ENCODE data around the gene DHX30.
"Not testable (repeated sequence)": the region's sequence is repeated elsewhere in the genome, so short reads cannot be mapped to it uniquely, and the experiment has no call there.

DHX30 gene, protein sequence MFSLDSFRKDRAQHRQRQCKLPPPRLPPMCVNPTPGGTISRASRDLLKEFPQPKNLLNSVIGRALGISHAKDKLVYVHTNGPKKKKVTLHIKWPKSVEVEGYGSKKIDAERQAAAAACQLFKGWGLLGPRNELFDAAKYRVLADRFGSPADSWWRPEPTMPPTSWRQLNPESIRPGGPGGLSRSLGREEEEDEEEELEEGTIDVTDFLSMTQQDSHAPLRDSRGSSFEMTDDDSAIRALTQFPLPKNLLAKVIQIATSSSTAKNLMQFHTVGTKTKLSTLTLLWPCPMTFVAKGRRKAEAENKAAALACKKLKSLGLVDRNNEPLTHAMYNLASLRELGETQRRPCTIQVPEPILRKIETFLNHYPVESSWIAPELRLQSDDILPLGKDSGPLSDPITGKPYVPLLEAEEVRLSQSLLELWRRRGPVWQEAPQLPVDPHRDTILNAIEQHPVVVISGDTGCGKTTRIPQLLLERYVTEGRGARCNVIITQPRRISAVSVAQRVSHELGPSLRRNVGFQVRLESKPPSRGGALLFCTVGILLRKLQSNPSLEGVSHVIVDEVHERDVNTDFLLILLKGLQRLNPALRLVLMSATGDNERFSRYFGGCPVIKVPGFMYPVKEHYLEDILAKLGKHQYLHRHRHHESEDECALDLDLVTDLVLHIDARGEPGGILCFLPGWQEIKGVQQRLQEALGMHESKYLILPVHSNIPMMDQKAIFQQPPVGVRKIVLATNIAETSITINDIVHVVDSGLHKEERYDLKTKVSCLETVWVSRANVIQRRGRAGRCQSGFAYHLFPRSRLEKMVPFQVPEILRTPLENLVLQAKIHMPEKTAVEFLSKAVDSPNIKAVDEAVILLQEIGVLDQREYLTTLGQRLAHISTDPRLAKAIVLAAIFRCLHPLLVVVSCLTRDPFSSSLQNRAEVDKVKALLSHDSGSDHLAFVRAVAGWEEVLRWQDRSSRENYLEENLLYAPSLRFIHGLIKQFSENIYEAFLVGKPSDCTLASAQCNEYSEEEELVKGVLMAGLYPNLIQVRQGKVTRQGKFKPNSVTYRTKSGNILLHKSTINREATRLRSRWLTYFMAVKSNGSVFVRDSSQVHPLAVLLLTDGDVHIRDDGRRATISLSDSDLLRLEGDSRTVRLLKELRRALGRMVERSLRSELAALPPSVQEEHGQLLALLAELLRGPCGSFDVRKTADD

DNA sequence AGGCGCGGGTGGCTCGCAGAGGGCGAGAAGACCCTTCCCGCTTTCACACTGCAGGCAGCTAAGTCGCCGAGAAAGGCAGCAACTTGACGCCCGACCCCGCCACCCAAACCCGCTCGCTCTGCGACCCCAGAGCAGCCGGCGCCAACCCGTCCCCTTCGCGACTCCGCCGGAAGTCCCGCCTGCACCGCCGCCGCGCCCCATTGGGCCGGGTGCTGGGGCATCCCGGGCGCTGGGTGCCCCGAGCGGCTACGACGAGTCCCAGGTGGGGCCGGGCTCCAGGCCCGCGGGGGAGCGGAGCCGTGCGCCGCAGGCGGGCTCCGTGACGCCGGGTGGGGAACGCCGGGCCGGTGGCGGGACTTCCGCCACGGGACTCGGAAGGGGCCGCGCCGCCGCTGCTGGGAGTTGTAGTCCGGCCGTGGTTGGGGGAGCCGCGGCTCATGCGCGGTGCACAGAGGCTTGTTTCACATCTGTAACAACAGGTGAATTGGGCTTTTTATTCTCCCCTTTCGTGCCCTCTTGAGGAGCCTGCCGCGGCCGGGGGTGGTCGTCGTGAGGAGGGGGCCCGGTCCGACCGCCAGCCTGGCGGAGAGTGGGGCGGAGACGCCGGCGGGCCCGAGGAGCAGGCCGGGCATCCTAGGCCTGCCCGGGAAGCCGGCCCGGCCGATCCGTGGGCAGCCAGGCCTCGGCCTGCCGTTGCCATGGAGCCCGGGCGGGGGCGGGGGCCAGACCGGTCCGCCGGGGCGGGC, at the start of gene DHX30:
Gene DHX30 (plus strand): TSS at position 405 of the 746 bp plus-strand sequence. CDS start 7,546 bp downstream, outside the sequence.
- TF ChIP-seq, protein P1, sequence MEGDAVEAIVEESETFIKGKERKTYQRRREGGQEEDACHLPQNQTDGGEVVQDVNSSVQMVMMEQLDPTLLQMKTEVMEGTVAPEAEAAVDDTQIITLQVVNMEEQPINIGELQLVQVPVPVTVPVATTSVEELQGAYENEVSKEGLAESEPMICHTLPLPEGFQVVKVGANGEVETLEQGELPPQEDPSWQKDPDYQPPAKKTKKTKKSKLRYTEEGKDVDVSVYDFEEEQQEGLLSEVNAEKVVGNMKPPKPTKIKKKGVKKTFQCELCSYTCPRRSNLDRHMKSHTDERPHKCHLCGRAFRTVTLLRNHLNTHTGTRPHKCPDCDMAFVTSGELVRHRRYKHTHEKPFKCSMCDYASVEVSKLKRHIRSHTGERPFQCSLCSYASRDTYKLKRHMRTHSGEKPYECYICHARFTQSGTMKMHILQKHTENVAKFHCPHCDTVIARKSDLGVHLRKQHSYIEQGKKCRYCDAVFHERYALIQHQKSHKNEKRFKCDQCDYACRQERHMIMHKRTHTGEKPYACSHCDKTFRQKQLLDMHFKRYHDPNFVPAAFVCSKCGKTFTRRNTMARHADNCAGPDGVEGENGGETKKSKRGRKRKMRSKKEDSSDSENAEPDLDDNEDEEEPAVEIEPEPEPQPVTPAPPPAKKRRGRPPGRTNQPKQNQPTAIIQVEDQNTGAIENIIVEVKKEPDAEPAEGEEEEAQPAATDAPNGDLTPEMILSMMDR (IDR thresholded peaks at IDR 0.05; ENCODE audit: low read depth, low read length, missing control alignments) = no peak
- peak within 1 kb of the TSS; percentile 65 for H3K4me3 ChIP-seq (replicated peaks; ENCODE audit: low read depth, low read length)
- DNase-seq (ENCODE audit: extremely low read depth, low read depth) = no peak

- TF ChIP-seq, protein P1 (IDR thresholded peaks at IDR 0.05; ENCODE audit: low read depth, low read length, missing control alignments) = no peak
- H3K4me3 ChIP-seq (replicated peaks; ENCODE audit: low read depth, low read length) = no peak overlapping the region
- DNase-seq (ENCODE audit: extremely low read depth, low read depth) = no peak
Measured at GRCh38 chr3:47758261-47759025, 44.5 kb upstream of the DHX30 start.

DNA sequence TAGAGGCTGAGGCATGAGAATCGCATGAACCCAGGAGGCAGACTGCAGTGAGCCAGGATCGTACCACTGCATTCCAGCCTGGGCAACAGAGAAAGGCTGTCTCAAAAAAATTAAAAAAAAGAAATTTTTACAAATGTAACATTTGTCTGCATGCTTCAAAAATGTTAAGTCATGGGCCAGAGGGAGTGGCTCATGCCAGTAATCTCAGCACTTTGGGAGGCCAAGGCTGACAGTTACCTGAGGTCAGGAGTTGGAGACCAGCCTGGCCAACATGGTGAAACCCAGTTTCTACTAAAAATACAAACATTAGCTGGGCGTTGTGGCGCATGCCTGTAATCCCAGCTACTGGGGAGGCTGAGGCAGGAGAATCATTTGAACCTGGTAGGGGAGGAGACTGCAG, 42.7 kb upstream of the DHX30 start:
- H3K4me3 ChIP-seq (replicated peaks; ENCODE audit: low read depth, low read length); DNase-seq (ENCODE audit: extremely low read depth, low read depth): not testable (repeated sequence)

DNA sequence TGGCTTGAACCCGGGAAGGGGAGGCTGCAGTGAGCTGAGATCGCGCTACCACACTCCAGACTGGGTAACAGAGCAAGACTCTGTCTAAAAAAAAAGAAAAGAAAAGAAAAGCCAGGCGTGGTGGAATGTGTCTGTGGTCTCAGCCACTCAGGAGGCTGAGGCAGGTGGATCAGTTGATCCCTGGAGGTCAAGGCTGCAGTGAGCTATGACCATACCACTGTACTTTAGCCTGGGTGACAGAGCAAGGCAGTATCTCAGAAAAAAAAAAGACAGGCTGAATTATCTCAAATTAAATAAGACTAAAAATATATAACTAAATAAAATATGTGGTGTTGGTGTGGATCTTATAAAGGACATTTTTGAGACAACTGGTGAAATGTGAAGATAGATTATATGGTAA, 41.9 kb upstream of the DHX30 start:
- TF ChIP-seq, protein P1 (IDR thresholded peaks at IDR 0.05; ENCODE audit: low read depth, low read length, missing control alignments) = no peak
- DNase-seq (ENCODE audit: extremely low read depth, low read depth) = no peak
- no peak overlapping the region for H3K4me3 ChIP-seq (replicated peaks; ENCODE audit: low read depth, low read length)

GRCh38 chr3:47762233-47762632, 40.7 kb upstream of the DHX30 start:
- no peak overlapping the region for H3K4me3 ChIP-seq (replicated peaks; ENCODE audit: low read depth, low read length)
- DNase-seq (ENCODE audit: extremely low read depth, low read depth) = no peak
- TF ChIP-seq, protein P1 (IDR thresholded peaks at IDR 0.05; ENCODE audit: low read depth, low read length, missing control alignments) = no peak

DNA sequence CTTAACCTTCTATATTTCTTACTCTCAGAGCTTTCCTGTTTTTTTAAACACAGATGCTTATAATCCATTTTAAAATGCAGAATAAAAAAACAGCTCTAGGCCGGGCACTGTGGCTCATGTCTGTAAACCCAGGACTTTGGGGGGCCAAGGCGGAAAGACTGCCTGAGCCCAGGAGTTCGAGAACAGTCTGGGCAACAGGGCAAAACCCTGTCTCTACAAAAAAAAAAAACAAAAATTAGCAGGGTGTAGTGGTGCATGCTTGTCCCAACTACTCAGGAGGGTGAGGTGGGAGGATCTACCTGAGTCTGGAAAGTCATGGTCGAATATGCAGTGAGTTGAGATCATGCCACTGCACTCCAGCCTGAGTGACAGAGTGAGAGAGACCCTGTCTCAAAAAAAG, 36.8 kb upstream of the DHX30 start:
- TF ChIP-seq, protein P1 (IDR thresholded peaks at IDR 0.05; ENCODE audit: low read depth, low read length, missing control alignments) = no peak
- no peak for DNase-seq (ENCODE audit: extremely low read depth, low read depth)
- no peak overlapping the region for H3K4me3 ChIP-seq (replicated peaks; ENCODE audit: low read depth, low read length)
